Endothelial cell of umbilical vein (primary cell): ENCODE results near the gene ERBB4.

Experiments used
- EZH2 ChIP-seq: IDR thresholded peaks from 2 replicates; pipeline ENCODE4 v1.6.1; 2012; ENCODE audit warnings: borderline replicate concordance, low read depth, mild to moderate bottlenecking, moderate library complexity, low read length, inconsistent platforms; ENCODE audit not compliant: severe bottlenecking
- GATA2 ChIP-seq: IDR thresholded peaks from 2 replicates; pipeline ENCODE4 v1.7.0; 2011; ENCODE audit warnings: low read depth, mild to moderate bottlenecking, moderate library complexity, mixed read lengths, low read length; ENCODE audit not compliant: insufficient read length, insufficient read depth
- MYC ChIP-seq: IDR thresholded peaks from one replicate; pipeline ENCODE4 v1.6.1; 2011; ENCODE audit warnings: mild to moderate bottlenecking, low read depth, low read length
- POLR2A ChIP-seq: IDR thresholded peaks from 2 replicates; pipeline ENCODE4 v1.6.1; 2012; ENCODE audit warnings: low read depth, mild to moderate bottlenecking, control low read depth, low read length
- POLR2AphosphoS5 ChIP-seq: IDR thresholded peaks from 2 replicates; pipeline ENCODE4 v1.6.1; 2012; ENCODE audit warnings: low read depth, mild to moderate bottlenecking, control low read depth, low read length, moderate library complexity; ENCODE audit not compliant: insufficient read depth
- TF ChIP-seq, protein P1 (sequence below), 2 donors: IDR thresholded peaks; 1 replicate in 1 of 2; 2 replicates in 1 of 2; pipeline ENCODE4 v1.5.1; 2011; ENCODE audit warnings: low read length in 2 of 2, mild to moderate bottlenecking in 2 of 2, moderate library complexity in 2 of 2, control low read depth in 1 of 2, inconsistent platforms in 1 of 2, low read depth in 1 of 2; ENCODE audit not compliant: insufficient read depth in 1 of 2; ENCODE audit errors: extremely low read depth in 1 of 2
- TF ChIP-seq, protein P2 (sequence below): IDR thresholded peaks from 2 replicates; pipeline ENCODE4 v1.6.1; 2011; ENCODE audit not compliant: insufficient read depth, insufficient read length

DNA sequence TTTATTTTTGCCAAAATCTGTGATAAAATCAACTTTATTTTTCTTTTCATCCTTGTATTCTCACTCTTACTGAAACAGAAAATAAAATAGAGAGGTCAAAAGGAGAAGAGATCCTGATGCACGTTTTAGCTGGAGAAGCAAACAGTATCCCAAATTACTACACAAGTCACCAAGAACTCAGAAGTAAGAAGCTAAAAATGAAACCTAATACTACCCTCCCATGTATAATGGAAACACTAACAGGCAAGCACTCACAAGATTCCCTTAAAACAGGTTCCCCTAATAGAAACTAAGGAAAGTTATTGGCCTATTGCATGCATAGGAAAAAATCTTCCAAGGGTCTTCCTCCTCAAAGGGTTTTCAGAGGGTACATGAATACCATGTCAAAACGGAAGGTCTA lies 927.0 kb downstream of the ERBB4 start:
- TF ChIP-seq, protein P1, sequence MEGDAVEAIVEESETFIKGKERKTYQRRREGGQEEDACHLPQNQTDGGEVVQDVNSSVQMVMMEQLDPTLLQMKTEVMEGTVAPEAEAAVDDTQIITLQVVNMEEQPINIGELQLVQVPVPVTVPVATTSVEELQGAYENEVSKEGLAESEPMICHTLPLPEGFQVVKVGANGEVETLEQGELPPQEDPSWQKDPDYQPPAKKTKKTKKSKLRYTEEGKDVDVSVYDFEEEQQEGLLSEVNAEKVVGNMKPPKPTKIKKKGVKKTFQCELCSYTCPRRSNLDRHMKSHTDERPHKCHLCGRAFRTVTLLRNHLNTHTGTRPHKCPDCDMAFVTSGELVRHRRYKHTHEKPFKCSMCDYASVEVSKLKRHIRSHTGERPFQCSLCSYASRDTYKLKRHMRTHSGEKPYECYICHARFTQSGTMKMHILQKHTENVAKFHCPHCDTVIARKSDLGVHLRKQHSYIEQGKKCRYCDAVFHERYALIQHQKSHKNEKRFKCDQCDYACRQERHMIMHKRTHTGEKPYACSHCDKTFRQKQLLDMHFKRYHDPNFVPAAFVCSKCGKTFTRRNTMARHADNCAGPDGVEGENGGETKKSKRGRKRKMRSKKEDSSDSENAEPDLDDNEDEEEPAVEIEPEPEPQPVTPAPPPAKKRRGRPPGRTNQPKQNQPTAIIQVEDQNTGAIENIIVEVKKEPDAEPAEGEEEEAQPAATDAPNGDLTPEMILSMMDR (IDR thresholded peaks at IDR 0.05; ENCODE audit: extremely low read depth in 1 of 2, insufficient read depth in 1 of 2, low read depth in 1 of 2, low read length in 2 of 2) = no peak
- no peak for TF ChIP-seq POLR2AphosphoS5
- no peak for TF ChIP-seq POLR2A
- no peak for TF ChIP-seq EZH2
- no peak for TF ChIP-seq MYC
- TF ChIP-seq, protein P2, sequence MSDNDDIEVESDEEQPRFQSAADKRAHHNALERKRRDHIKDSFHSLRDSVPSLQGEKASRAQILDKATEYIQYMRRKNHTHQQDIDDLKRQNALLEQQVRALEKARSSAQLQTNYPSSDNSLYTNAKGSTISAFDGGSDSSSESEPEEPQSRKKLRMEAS = no peak
- no peak for TF ChIP-seq GATA2
